Heart left ventricle (tissue), 16 donors: ENCODE measurements around the gene NCDN. TPM values are rescaled to one million over a fixed set of nuclear protein-coding genes. Genes with fewer than 3 reads are reported as not detected.

Source experiments
- ATAC-seq, 4 donors: fragments of 200-7000 bp; cut with Tn5 transposase; one replicate each; pipeline ENCODE4 v1.9.1; 2020 to 2022; ENCODE audit warnings: moderate library complexity in 4 of 4, mild to moderate bottlenecking in 3 of 4, moderate number of reproducible peaks in 1 of 4
- DNase-seq, 5 donors: peaks; one replicate each; pipeline ENCODE4 v3.0.0-alpha.2; 2020
- H3K27ac ChIP-seq, 12 donors: fragments of 200-600 bp; sonication (generic) in 4 of 12; one replicate each; pipeline versions ENCODE4 v1.5.0 to v1.8.0; 2016 to 2022; ENCODE audit warnings: mild to moderate bottlenecking in 2 of 12
- H3K27me3 ChIP-seq, 9 donors: fragments of 200-600 bp; sonication (generic) in 2 of 9; one replicate each; pipeline versions ENCODE4 v1.5.1 to v1.8.0; 2016 to 2022; ENCODE audit warnings: mild to moderate bottlenecking in 3 of 9
- H3K36me3 ChIP-seq, 9 donors: fragments of 200-600 bp; sonication (generic) in 2 of 9; one replicate each; pipeline versions ENCODE4 v1.5.0 to v1.8.0; 2018 to 2022; ENCODE audit warnings: mild to moderate bottlenecking in 2 of 9
- H3K4me1 ChIP-seq, 12 donors: fragments of 200-600 bp; sonication (generic) in 4 of 12; one replicate each; pipeline versions ENCODE4 v1.5.0 to v1.8.0; 2016 to 2022; ENCODE audit warnings: mild to moderate bottlenecking in 3 of 12
- H3K4me3 ChIP-seq, 12 donors: fragments of 200-600 bp; sonication (generic) in 4 of 12; one replicate each; pipeline versions ENCODE4 v1.5.0 to v1.8.0; 2017 to 2022; ENCODE audit warnings: mild to moderate bottlenecking in 9 of 12, moderate library complexity in 4 of 12
- H3K9me3 ChIP-seq, 12 donors: fragments of 200-600 bp; sonication (generic) in 4 of 12; one replicate each; pipeline versions ENCODE4 v1.5.0 to v1.8.0; 2016 to 2022; ENCODE audit warnings: mild to moderate bottlenecking in 1 of 12
- POLR2A ChIP-seq, 2 donors: fragments of 450-650 bp; IDR thresholded peaks; one replicate each; pipeline ENCODE4 v1.6.1; 2017; ENCODE audit warnings: antibody characterized with exemption in 2 of 2, mild to moderate bottlenecking in 2 of 2, moderate library complexity in 2 of 2
- WGBS, 4 donors: extraction: QIAGEN DNeasy Blood & Tissue Kit in 2 of 4; methylation state at CpG; one replicate each; pipeline versions ENCODE4 v1.1.5 to v1.1.7; 2013 to 2018; 5-methylcytosine and 5-hydroxymethylcytosine counted together
- intact Hi-C, 10 donors: fragments of 100-400 bp; cut with DNase I; formaldehyde crosslinking; loops; one replicate each; pipeline versions ENCODE4 v1.11.1 to v1.14.2; 2022
- polyA plus RNA-seq, 2 donors: library from polyadenylated mRNA; stranded (reverse); fragments of 200-250 nt; gene quantifications; one replicate each; pipeline ENCODE4 v1.2.3, GENCODE V29; 2013
- total RNA-seq, 9 donors: library from RNA; depleted of rRNA in 2 of 9; stranded (reverse); fragments of >200 nt in 2 of 9; fragmentation: NEBNext Ultra II Directional in 3 of 9; extraction: Animal tissue kit (Norgen Biotek cat#: 25700) in 3 of 9; gene quantifications; one replicate each; pipeline versions ENCODE4 v1.1.0 to v1.2.4, GENCODE V29; 2016 to 2023
- TF ChIP-seq, protein P1 (sequence below), 12 donors: fragments of 200-600 bp; sonication (generic) in 4 of 12; IDR thresholded peaks; one replicate each; pipeline versions ENCODE4 v1.5.0 to v1.8.0; 2018 to 2022; ENCODE audit warnings: antibody characterized with exemption in 12 of 12, mild to moderate bottlenecking in 5 of 12
- donor health status: ischemic (EF 13 %, LVEDD 7.1; RV severe dilation, severe dysfunction).
- donor health status: healthy with polysubstance abuse.
- donor health status: DM: no; HTN: yes; CAD: no.
- donor health status: DM: no; HTN: no; CAD: no.
- donor health status: ischemic (EF 25% LVEDD 6.9; RV normal size, moderate dysfunction).
- donor health status: ischemic (EF 25% LVEDD 5.7; RV mildly dilated, moderate dysfunction).
- donor health status: healthy.
- donor health status: DM: yes; HTN: yes; CAD: no.
- donor health status: ischemic (EF 35%, LVEDD 5.7; RV mildly dilated, moderate dysfunction).
- donor health status: nonischemic (EF 11% LVEDD 7.7; RV severe dilation, severe dysfunction).
- donor health status: DM: yes; HTN: yes; CAD: no.
- donor health status: PGD.
- donor health status: ischemic (EF 29% LVEDD 5.4; RV normal size, mild dysfunction).
- donor health status: nonischemic (EF 23%, LVEDD 6.1; RV moderate dilation, normal function).

The NCDN gene
- total and polyA plus RNA-seq, 11 donors, result 14.6 to 44.4 (median 31.8) TPM

DNA sequence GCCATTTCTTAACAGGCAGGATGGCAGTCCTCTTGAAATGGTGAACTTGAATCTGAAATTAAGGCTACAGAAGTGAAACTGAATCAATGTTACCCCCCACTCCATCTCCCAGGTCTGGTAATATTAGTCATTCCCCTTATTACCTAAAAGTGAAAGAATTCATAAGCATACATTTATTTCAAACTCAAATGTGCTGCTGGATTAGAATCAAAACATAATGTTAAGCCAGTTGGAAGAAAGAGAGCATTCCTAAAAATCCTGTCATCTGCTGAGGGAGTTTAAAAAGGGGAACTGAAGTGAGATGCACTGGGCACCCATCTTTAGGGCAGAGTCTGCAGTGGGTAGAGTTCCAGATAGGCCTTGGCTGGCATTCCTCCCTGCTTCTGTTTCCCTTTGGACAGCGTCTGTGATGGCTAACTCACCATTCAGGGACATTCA lies 17.8 kb upstream of the NCDN start:
- H3K36me3 ChIP-seq, result peaks cover 0 to 9% (median 0%) of the 10 kb centered on the region in 9 donors
- ATAC-seq (peak; percentile 44 to 76 (median 60)), DNase-seq (peak in 1 of 5 donors; percentile 35)
- 11 to 23% (median 17%) methylated on average over 1 of the region's 1 CpG for WGBS, 4 donors
- TF ChIP-seq POLR2A (IDR thresholded peaks at IDR 0.05), result no peak
- TF ChIP-seq, protein P1, sequence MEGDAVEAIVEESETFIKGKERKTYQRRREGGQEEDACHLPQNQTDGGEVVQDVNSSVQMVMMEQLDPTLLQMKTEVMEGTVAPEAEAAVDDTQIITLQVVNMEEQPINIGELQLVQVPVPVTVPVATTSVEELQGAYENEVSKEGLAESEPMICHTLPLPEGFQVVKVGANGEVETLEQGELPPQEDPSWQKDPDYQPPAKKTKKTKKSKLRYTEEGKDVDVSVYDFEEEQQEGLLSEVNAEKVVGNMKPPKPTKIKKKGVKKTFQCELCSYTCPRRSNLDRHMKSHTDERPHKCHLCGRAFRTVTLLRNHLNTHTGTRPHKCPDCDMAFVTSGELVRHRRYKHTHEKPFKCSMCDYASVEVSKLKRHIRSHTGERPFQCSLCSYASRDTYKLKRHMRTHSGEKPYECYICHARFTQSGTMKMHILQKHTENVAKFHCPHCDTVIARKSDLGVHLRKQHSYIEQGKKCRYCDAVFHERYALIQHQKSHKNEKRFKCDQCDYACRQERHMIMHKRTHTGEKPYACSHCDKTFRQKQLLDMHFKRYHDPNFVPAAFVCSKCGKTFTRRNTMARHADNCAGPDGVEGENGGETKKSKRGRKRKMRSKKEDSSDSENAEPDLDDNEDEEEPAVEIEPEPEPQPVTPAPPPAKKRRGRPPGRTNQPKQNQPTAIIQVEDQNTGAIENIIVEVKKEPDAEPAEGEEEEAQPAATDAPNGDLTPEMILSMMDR (IDR thresholded peaks at IDR 0.05), result no peak
- no peak overlapping the region for H3K4me3 ChIP-seq
- peak overlapping the region in 11 of 12 donors; percentile 11 to 86 (median 70) for H3K27ac ChIP-seq
- no peaks in the 10 kb centered on the region for H3K27me3 ChIP-seq
- H3K9me3 ChIP-seq, result no peaks in the 10 kb centered on the region
- H3K4me1 ChIP-seq, result peaks cover 14 to 87% (median 67%) of the 10 kb centered on the region in 12 donors
- intact Hi-C loops, result loop anchor here in 5 of 10 donors (5.0 kb wide), 2 partner anchors 38 to 88 kb away; no protein-coding TSS in a partner anchor

- Histone ChIP-seq H3K36me3 (peaks cover 0 to 41% (median 22%) of the 10 kb centered on the region in 9 donors), H3K27ac (peak overlapping the region in 6 of 12 donors; percentile 10 to 56 (median 44)), H3K4me3 (no peak overlapping the region), H3K4me1 (peaks cover 2 to 55% (median 43%) of the 10 kb centered on the region in 12 donors), H3K9me3 (no peaks in the 10 kb centered on the region), H3K27me3 (no peaks in the 10 kb centered on the region)
- 54 to 58% (median 57%) methylated on average over 3 of the region's 3 CpGs for WGBS, 4 donors
- ATAC-seq (peak; percentile 70 to 92 (median 88)), DNase-seq (peak in 3 of 5 donors; percentile 63 to 79 (median 71))
- TF ChIP-seq POLR2A (IDR thresholded peaks at IDR 0.05), result no peak
- TF ChIP-seq, protein P1 (IDR thresholded peaks at IDR 0.05), result peak in 11 of 12 donors; percentile 15 to 60 (median 38)
- intact Hi-C loops, result loop anchor here in 6 of 10 donors (2.0 to 5.0 kb wide), 3 partner anchors 43 to 93 kb away; no protein-coding TSS in a partner anchor
Observed at GRCh38 chr1:35544976-35545375, 12.6 kb upstream of the NCDN start.

- WGBS, 4 donors, result 94 to 100% (median 98%) methylated on average over 1 of the region's 1 CpG
- DNase-seq, result no peak
- Histone ChIP-seq H3K4me3 (no peak overlapping the region), H3K36me3 (peaks cover 0 to 58% (median 39%) of the 10 kb centered on the region in 9 donors), H3K27ac (no peak overlapping the region), H3K9me3 (no peaks in the 10 kb centered on the region), H3K4me1 (peaks cover 0 to 43% (median 30%) of the 10 kb centered on the region in 12 donors), H3K27me3 (no peaks in the 10 kb centered on the region)
- no peak for TF ChIP-seq POLR2A (IDR thresholded peaks at IDR 0.05)
- TF ChIP-seq, protein P1 (IDR thresholded peaks at IDR 0.05), result no peak
- ATAC-seq, result no peak
- intact Hi-C loops, result loop anchor here in 1 of 10 donors (5.0 kb wide), 1 partner anchor 94 kb away; no protein-coding TSS in a partner anchor
Observed at GRCh38 chr1:35546614-35547013, 11.0 kb upstream of the NCDN start.

DNA sequence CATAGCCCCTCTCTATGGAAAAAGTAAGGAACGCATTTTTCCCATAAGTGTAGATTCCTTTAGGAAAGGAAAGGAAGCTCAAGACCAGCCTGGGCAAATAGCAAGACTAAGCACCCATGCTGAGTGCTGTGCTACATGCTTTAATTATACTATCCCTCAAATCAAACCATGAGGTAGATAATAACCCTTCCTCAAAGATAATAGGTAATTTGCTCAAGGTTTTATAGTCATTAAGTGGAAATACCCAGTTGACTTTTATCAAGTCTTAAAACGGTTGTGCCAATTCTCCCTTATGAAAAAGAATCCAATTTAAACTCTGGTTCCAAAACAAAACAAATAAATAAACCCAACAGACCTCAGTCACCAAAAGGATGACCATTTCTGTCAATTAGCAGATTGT lies 3.7 kb upstream of the NCDN start:
- H3K27me3 ChIP-seq, result no peaks in the 10 kb centered on the region
- H3K9me3 ChIP-seq, result no peaks in the 10 kb centered on the region
- H3K4me3 ChIP-seq, result no peak overlapping the region
- intact Hi-C loops, result loop anchor here in 2 of 10 donors (10.0 kb wide), 1 partner anchor 359 kb away; the partner anchor contains the start of gene SFPQ (in 2 of the 2)
- peaks cover 0 to 48% (median 42%) of the 10 kb centered on the region in 12 donors for H3K4me1 ChIP-seq
- H3K27ac ChIP-seq, result peak overlapping the region in 6 of 12 donors; percentile 12 to 37 (median 24)
- 59% methylated on average over 2 of the region's 2 CpGs for WGBS, 4 donors
- DNase-seq (no peak), ATAC-seq (no peak)
- peaks cover 0 to 54% (median 44%) of the 10 kb centered on the region in 9 donors for H3K36me3 ChIP-seq
- TF ChIP-seq POLR2A (IDR thresholded peaks at IDR 0.05), result no peak
- TF ChIP-seq, protein P1 (IDR thresholded peaks at IDR 0.05), result no peak
